ENCODE results near the gene DMWD. TPM values are rescaled to one million over a fixed set of nuclear protein-coding genes. Genes with fewer than 3 reads are reported as not detected.

Gene DMWD
- total RNA-seq, 1 donor from 2014 or later: 91.0 TPM

- no peak for TF ChIP-seq CTCF (IDR thresholded peaks at IDR 0.05)
- Mint-ChIP-seq H3K4me1 (ENCODE audit: unreplicated experiment) (peaks cover 26% of the 10 kb centered on the region), H3K36me3 (ENCODE audit: unreplicated experiment) (peaks cover 6% of the 10 kb centered on the region), H3K4me3 (ENCODE audit: unreplicated experiment) (no peak overlapping the region), H3K27ac (ENCODE audit: unreplicated experiment) (peak overlapping the region; percentile 63), H3K9me3 (ENCODE audit: unreplicated experiment) (no peaks in the 10 kb centered on the region), H3K27me3 (ENCODE audit: unreplicated experiment) (no peaks in the 10 kb centered on the region)
- DNase-seq (ENCODE audit: extremely low spot score, unreplicated experiment): no peak
Measured at GRCh38 chr19:45793876-45794275, 1.2 kb upstream of the DMWD start.

GRCh38 chr19:45793178-45793564 is 526 bp upstream of the DMWD start:
- Mint-ChIP-seq H3K4me1 (ENCODE audit: unreplicated experiment) (peaks cover 22% of the 10 kb centered on the region), H3K36me3 (ENCODE audit: unreplicated experiment) (peaks cover 7% of the 10 kb centered on the region), H3K9me3 (ENCODE audit: unreplicated experiment) (no peaks in the 10 kb centered on the region), H3K4me3 (ENCODE audit: unreplicated experiment) (peak overlapping the region; percentile 33), H3K27me3 (ENCODE audit: unreplicated experiment) (no peaks in the 10 kb centered on the region), H3K27ac (ENCODE audit: unreplicated experiment) (peak overlapping the region; percentile 90)
- no peak for DNase-seq (ENCODE audit: extremely low spot score, unreplicated experiment)
- TF ChIP-seq CTCF (IDR thresholded peaks at IDR 0.05): no peak

GRCh38 chr19:45791744-45792469 is 738 bp downstream of the DMWD start:
- Mint-ChIP-seq H3K4me1 (ENCODE audit: unreplicated experiment) (peaks cover 20% of the 10 kb centered on the region), H3K9me3 (ENCODE audit: unreplicated experiment) (no peaks in the 10 kb centered on the region), H3K27ac (ENCODE audit: unreplicated experiment) (peak overlapping the region; percentile 80), H3K36me3 (ENCODE audit: unreplicated experiment) (peaks cover 16% of the 10 kb centered on the region), H3K27me3 (ENCODE audit: unreplicated experiment) (no peaks in the 10 kb centered on the region), H3K4me3 (ENCODE audit: unreplicated experiment) (peak overlapping the region; percentile 91)
- TF ChIP-seq CTCF (IDR thresholded peaks at IDR 0.05): no peak
- DNase-seq (ENCODE audit: extremely low spot score, unreplicated experiment): no peak

- H3K4me3 Mint-ChIP-seq (ENCODE audit: unreplicated experiment): peak overlapping the region; percentile 91
- H3K36me3 Mint-ChIP-seq (ENCODE audit: unreplicated experiment): peaks cover 22% of the 10 kb centered on the region
- no peak for DNase-seq (ENCODE audit: extremely low spot score, unreplicated experiment)
- peaks cover 20% of the 10 kb centered on the region for H3K4me1 Mint-ChIP-seq (ENCODE audit: unreplicated experiment)
- peak overlapping the region; percentile 50 for H3K27ac Mint-ChIP-seq (ENCODE audit: unreplicated experiment)
- no peaks in the 10 kb centered on the region for H3K9me3 Mint-ChIP-seq (ENCODE audit: unreplicated experiment)
- no peaks in the 10 kb centered on the region for H3K27me3 Mint-ChIP-seq (ENCODE audit: unreplicated experiment)
- TF ChIP-seq CTCF (IDR thresholded peaks at IDR 0.05): no peak
Measured at GRCh38 chr19:45790942-45791341, 1.7 kb downstream of the DMWD start.

- no peak for DNase-seq (ENCODE audit: extremely low spot score, unreplicated experiment)
- no peak for TF ChIP-seq CTCF (IDR thresholded peaks at IDR 0.05)
- no peak overlapping the region for H3K27ac Mint-ChIP-seq (ENCODE audit: unreplicated experiment)
- peaks cover 22% of the 10 kb centered on the region for H3K36me3 Mint-ChIP-seq (ENCODE audit: unreplicated experiment)
- H3K4me3 Mint-ChIP-seq (ENCODE audit: unreplicated experiment): no peak overlapping the region
- H3K27me3 Mint-ChIP-seq (ENCODE audit: unreplicated experiment): no peaks in the 10 kb centered on the region
- H3K4me1 Mint-ChIP-seq (ENCODE audit: unreplicated experiment): peaks cover 25% of the 10 kb centered on the region
- no peaks in the 10 kb centered on the region for H3K9me3 Mint-ChIP-seq (ENCODE audit: unreplicated experiment)
Measured at GRCh38 chr19:45789035-45789786, 3.4 kb downstream of the DMWD start.
